GM13976 (cell line): ENCODE data around the gene ACAD8.

Experiments
- DNase-seq: peaks from one replicate; pipeline ENCODE4 v3.0.0; 2012; ENCODE audit warnings: low spot score
- in situ Hi-C: fragments of 300-500 bp; cut with MboI; formaldehyde crosslinking; loops from one replicate; pipeline ENCODE4 v1.12.0; 2022; ENCODE audit warnings: low sequenced_read_pairs, mixed read lengths, inconsistent platforms; ENCODE audit not compliant: unreplicated experiment
- TF ChIP-seq, protein P1 (sequence below): IDR thresholded peaks from 2 replicates; pipeline ENCODE4 v1.5.1; 2012; ENCODE audit warnings: borderline replicate concordance, mild to moderate bottlenecking; ENCODE audit not compliant: insufficient read depth; ENCODE audit errors: extremely low read depth, missing control alignments, control extremely low read depth

Gene ACAD8

DNA sequence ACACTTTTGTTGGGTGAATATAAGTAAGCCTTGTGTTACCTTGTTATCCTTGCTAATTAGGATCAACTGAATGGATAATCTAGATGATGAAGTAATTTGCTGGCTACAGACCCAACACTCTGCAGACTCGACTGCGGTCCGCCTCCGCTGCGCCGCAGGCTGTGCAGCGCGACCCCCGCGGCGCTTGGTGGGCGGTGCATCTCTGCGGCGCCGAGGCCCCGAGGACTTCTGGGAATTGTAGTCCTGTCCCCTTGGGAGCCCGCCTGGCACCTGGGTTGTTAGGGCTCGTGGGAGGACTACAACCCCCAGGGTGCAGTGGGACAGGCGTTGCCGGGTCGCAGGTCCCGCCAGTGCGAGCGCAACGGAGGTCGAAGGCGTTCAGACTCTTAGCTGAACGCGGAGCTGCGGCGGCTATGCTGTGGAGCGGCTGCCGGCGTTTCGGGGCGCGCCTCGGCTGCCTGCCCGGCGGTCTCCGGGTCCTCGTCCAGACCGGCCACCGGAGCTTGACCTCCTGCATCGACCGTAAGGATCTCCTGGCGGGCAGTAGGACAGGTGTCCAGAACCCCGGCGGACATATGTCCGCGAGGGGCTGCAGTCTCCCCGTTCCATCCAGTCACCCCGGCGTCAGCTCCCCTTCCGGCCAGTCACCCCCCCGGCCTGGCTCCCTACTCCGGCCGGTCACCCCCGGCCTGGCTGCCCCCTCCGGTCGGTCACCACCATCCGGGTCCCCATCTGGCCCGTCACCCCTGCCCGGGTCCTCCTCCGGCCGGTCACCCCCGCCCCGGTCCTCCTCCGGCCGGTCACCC is at the start of gene ACAD8, which contains the start of gene THYN1:
Gene ACAD8 (plus strand): TSS at position 381 of the 806 bp plus-strand sequence. CDS start 33 bp downstream, at position 414.
Gene THYN1 (minus strand): TSS at position 165 of the 806 bp plus-strand sequence. CDS start 470 bp downstream, outside the sequence.
- peak; percentile 99 for DNase-seq
- in situ Hi-C loops = no loop called here

GRCh38 chr11:134205729-134206128 is 47.6 kb upstream of the ACAD8 start:
- TF ChIP-seq, protein P1, sequence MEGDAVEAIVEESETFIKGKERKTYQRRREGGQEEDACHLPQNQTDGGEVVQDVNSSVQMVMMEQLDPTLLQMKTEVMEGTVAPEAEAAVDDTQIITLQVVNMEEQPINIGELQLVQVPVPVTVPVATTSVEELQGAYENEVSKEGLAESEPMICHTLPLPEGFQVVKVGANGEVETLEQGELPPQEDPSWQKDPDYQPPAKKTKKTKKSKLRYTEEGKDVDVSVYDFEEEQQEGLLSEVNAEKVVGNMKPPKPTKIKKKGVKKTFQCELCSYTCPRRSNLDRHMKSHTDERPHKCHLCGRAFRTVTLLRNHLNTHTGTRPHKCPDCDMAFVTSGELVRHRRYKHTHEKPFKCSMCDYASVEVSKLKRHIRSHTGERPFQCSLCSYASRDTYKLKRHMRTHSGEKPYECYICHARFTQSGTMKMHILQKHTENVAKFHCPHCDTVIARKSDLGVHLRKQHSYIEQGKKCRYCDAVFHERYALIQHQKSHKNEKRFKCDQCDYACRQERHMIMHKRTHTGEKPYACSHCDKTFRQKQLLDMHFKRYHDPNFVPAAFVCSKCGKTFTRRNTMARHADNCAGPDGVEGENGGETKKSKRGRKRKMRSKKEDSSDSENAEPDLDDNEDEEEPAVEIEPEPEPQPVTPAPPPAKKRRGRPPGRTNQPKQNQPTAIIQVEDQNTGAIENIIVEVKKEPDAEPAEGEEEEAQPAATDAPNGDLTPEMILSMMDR = no peak
- DNase-seq = no peak
- in situ Hi-C loops = no loop called here

More for the DNA sequence above, at the start of gene ACAD8, which contains the start of gene THYN1:
- TF ChIP-seq, protein P1 = no peak

GRCh38 chr11:134206185-134206584 is 47.2 kb upstream of the ACAD8 start:
- DNase-seq = no peak
- in situ Hi-C loops = no loop called here
- TF ChIP-seq, protein P1 = no peak

DNA sequence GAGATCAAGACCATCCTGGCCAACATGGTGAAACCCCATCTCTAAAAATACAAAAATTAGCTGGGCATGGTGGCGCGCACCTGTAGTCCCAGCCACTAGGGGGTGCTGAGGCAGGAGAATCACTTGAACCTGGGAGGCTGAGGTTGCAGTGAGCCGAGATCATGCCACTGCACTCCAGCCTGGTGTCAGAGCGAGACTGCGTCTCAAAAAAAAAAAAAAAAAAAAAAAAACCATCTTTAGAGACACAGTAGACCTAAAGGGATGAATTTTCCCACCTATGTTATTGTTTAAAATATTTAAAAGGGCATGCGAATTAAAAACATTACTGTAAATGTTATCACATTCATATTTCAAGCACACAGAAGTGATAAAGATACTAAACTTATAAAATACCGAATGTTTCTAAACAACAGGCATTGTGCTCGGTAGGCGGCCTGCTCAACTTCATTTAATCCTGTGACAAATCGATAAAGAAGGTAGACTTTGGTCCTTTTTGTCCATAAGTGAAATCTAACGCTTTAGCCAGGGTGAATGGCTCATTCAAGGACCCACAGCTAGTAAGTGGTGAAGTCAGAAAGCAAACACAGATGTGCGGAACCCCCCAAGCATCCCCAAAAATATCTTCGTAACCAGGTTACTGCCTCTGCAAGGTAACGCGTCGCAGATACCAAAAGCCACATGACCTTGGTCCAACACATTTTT is 45.7 kb upstream of the ACAD8 start:
- TF ChIP-seq, protein P1 = peak; percentile 67
- DNase-seq = no peak
- in situ Hi-C loops = no loop called here

GRCh38 chr11:134215836-134216235 is 37.5 kb upstream of the ACAD8 start:
- TF ChIP-seq, protein P1 = no peak
- in situ Hi-C loops = no loop called here
- DNase-seq = no peak

GRCh38 chr11:134216816-134217215 is 36.6 kb upstream of the ACAD8 start:
- in situ Hi-C loops = no loop called here
- TF ChIP-seq, protein P1 = no peak
- DNase-seq = no peak
